HG03342 (cell line): Measurements from ENCODE around the gene ZFAND5.

Experiments
- ATAC-seq: cut with Tn5 transposase; IDR thresholded peaks from one replicate; pipeline ENCODE4 v1.9.1; 2021; ENCODE audit warnings: mild to moderate bottlenecking, moderate library complexity; ENCODE audit not compliant: unreplicated experiment

ZFAND5 gene

DNA sequence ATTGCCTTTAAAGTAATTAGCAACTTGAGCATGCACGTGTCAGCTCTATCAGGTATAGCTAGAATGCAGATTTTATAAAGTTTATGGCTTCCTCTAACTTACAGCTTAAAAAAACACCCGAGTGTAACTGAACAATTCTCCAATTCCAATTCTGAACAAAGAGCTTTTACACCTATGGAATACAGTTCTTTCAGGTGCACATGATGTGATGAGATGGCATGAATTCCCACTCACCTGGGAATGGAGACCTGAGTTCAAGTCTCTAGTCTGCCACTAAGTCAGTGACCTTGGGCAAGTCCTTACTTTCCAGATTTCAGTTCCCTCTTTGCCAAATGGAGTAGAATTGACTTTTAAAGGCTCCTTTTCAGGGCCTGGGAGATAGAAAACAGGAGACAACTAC is 1.8 kb downstream of the ZFAND5 start:
- no peak for ATAC-seq

GRCh38 chr9:72362680-72363139 is 2.3 kb downstream of the ZFAND5 start:
- peak; percentile 41 for ATAC-seq

- no peak for ATAC-seq
Observed at GRCh38 chr9:72362118-72362531, 2.9 kb downstream of the ZFAND5 start.

DNA sequence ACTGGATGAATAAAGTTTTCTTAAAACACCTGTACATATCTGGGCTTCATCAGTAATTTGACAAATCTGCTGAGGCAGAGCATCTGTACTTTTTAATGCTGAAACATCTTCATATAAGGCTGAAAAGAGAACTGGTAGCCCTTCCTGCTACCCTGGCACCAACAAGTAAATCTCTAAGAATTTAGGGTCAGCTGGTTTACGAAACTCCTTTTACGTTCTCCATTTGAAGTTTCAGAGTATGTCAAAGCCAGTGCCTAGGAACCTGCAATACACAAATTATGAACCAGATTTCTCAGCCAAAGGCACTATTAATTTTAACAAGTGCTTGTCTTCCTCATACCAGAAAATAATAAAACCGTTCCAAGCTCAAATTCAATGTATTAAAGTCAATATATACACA is 3.8 kb downstream of the ZFAND5 start:
- no peak for ATAC-seq

DNA sequence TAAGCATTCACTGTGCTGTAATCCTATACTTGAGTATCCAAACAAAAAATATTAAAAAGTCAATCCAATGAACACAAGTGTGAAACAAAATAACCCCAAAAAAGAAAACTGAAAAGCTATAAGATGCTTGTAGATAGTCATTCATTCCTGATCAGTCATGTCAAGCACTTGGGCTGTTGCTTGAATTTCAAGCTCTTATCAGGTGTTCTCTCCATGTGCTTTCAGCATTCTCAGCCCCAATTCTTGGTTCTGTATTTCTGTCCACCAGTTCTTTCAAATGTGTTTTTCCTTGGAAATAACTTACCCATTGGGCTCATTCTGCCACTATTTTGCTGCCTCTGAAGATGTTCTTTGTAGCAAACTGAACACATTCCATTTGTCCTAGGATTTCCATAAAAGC is 4.7 kb downstream of the ZFAND5 start:
- no peak for ATAC-seq

DNA sequence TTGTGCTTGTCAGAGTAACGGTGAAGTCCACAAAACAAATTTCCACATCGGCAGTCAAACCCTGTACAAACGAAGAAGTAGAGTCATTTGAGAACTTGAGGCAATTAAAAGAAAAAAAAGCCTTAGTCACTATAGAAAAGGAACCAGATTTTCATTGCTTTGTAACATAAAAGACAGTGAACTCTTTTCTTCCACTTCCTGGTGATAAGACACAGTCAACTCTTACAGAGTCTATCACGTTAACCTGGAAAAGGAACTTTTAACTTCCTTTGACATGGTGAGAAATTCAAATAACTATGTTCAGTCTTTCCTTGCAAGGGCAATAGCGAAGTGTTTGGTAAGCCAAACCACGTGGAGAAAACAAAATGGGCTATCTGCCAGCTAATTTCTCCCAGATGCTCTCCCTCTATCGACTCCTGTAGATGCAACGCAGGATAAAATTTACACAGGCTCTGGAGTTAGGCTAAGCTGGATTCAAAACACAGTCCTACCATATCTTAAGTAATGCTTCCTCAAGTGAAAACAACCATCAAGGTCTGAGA is 8.9 kb downstream of the ZFAND5 start:
- no peak for ATAC-seq

DNA sequence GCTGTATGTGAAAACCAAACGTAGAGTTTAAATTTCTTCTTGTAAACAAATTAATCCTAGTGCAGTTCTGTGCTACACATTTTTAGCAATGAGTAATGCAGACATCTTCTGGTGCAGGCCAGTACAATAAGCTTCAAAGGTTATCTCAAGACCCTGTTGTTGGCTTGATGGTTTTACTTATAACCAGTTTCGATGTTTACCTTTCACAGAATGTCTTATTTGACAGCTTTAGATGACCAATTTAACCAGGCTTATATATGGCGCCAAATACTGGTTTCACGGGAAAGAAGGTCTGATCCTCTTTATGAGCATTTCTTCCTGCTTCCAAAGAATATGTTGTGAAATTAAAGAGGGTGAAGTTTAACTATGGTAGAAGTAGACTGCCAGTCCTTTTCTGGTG is 9.9 kb downstream of the ZFAND5 start:
- ATAC-seq, result no peak

GRCh38 chr9:72354704-72355103 is 10.3 kb downstream of the ZFAND5 start:
- ATAC-seq, result no peak

DNA sequence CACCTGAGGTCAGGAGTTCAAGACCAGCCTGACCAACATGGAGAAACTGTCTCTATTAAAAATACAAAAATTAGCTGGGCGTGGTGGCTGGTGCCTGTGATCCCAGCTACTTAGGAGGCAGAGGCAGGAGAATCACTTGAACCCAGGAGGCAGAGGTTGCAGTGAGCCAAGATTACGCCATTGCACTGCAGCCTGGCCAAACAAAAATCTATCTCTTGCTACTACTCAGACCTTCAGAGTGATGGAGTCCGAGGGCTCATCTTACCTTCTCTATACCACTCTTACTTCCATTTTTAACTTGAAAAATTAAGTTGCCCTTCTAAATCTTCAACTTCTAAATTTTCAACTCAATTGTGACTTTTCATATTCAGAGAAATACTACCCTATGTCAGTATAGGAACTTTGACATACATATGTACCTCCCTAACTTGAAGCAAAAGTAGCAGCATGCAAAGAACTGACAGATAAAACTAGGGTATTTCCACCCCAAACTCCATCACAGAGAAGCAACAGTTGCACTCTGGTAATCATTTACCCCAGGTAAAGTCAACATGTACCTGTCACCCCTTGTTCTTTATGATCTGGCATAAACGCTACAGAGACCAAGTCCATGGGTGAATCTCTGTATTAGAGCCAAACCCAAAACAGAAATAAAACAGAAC is 11.4 kb downstream of the ZFAND5 start:
- no peak for ATAC-seq

GRCh38 chr9:72352911-72353388 is 12.1 kb downstream of the ZFAND5 start:
- no peak for ATAC-seq

- no peak for ATAC-seq
Observed at GRCh38 chr9:72351538-72352453, 13.2 kb downstream of the ZFAND5 start.

DNA sequence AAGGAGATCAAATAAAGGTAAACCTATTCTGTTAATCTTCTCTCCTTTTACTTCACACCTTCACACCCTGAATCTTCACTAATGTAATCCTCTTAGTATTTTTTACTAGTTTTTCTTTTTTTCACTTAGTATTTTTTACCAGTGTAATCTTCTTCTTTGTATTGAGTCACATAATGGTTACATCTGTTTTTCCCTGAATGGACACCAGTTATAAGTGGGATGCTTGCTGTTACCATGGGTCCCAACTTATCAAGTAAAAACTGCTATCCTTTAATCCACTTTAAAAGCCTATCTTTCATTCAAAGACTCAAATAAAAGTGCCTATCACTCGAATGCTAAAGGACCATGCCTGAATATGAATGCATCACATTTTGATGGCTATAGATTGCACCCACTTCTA is 15.1 kb downstream of the ZFAND5 start:
- ATAC-seq, result no peak

DNA sequence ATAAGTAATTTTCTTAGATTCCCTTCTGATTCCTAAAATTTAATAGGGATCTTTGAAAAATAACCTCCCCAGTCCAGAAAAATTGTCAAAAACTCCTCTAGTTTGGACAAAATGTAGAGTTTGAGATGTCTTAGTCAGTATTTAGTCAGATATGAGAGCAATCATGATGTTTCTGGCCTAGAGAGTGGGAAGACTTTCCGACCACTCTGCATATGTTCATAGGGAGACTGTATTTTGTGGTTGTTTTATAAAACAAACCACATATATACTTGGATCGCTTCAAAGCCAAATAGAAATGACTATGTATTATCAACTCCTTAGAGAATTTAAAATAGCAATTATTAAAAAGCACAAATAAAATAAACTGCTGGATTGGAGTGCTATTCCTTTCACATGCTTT is 15.8 kb downstream of the ZFAND5 start:
- no peak for ATAC-seq

- ATAC-seq, result no peak
Observed at GRCh38 chr9:72346333-72346732, 18.7 kb downstream of the ZFAND5 start.

GRCh38 chr9:72338631-72339030 is 26.4 kb downstream of the ZFAND5 start:
- no peak for ATAC-seq

DNA sequence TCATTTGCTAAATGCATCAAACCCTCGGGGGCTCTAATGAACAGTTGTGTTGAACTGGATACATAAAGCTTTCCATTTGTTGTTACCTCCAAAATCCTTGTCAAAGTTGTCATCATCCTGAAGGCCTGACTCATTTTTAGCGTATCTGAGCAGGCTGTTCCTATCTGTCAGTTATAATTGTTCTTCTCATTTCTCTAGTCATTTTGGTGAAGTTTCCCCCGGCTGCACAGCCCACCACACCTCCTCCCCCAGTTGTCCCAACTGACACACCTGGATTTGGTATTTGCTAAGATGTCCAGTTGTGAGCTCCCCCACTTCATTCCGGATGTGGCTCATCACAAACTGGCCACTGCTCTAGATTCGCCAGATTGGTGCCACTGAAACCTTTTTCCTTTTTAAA is 27.7 kb downstream of the ZFAND5 start:
- ATAC-seq, result no peak

DNA sequence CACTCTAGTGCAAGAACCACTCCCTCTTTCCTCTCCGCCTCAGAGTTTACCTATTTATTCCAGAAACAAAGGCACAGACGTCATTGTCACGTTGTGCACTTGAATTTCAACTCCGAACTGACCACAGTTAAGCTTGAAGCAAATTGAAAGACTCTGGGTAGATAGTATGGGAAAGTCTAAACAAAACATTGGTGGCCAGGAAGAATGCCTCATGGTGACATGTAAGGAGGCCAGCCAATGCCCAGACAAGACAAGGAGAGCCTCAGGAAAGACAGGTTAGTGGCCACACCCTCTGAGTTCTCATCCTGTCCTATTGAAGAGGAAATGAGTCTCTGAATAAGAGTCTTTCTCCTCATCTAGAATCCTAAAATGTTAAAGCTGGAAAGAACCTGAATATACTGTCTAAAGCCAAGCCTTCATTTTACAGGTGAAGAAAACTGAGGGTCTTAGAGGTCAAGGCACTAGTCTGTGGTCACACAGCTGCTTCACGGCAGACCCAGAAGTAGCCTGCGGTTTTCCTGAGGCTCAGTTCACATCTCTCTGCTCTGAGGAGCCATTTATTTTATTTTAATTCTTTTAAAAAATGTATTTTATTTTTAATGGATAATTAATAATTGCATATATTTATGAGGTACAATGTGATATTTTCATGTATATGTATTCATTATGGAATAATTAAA is 30.2 kb downstream of the ZFAND5 start:
- ATAC-seq, result no peak

GRCh38 chr9:72333709-72334108 is 31.3 kb downstream of the ZFAND5 start:
- ATAC-seq, result no peak

- no peak for ATAC-seq
Observed at GRCh38 chr9:72333197-72333596, 31.8 kb downstream of the ZFAND5 start.

DNA sequence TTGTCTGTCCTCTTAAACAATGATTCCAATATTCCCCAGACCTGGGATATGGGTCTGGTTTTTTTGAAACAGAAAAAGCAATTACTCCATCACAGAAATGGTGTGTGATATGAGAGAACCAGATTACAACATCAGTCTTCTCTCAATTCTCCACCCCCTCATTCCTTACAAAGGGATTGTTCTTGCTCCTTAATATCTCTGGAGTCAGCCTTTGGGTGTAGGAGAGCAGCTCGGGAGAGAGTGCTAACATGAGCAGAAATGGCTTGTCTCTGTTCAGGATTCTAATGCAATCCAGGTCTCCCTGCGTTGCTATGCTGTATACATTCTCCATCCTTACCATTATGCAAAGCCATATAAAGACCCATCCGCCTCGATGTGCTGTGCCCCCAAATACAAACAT is 32.7 kb downstream of the ZFAND5 start:
- ATAC-seq, result no peak

DNA sequence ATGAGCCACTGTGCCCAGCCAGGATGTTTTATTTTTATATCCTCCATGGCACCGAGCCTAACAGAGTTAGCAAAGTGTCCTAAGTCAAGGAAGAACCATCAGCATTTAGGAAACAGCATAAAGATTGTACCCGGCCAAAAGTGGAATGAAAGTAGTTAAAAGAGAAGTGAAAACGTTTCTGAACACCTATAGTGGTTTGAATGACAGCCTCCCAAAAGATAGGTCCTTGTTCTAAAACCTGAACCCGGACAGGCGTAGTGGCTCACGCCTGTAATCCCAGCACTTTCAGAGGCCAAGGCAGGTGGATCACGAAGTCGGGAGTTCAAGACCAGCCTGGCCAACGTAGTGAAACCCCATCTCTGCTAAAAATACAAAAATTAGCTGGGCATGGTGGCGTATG is 37.4 kb downstream of the ZFAND5 start:
- ATAC-seq, result peak; percentile 57
